ENCODE results near the gene MASP2. TPM values are rescaled to one million over a fixed set of nuclear protein-coding genes. Genes with fewer than 3 reads are reported as not detected.
A peak's percentile ranks its signal among the peaks of the same experiment; 100 is the strongest.

The MASP2 gene
- total RNA-seq, 1 donor from 2014 or later: not detected

- DNase-seq (ENCODE audit: low read depth): no peak
These were observed 56.2 kb downstream of the MASP2 start for GRCh38 chr1:10990828-10991227.

- DNase-seq (ENCODE audit: low read depth): peak; percentile 65
These were observed 57.0 kb downstream of the MASP2 start for GRCh38 chr1:10989920-10990516.

- peak; percentile 46 for DNase-seq (ENCODE audit: low read depth)
These were observed 57.9 kb downstream of the MASP2 start for GRCh38 chr1:10989095-10989494.

- no peak for DNase-seq (ENCODE audit: low read depth)
These were observed 59.1 kb downstream of the MASP2 start for GRCh38 chr1:10987840-10988417.

- DNase-seq (ENCODE audit: low read depth): no peak
These were observed 60.5 kb downstream of the MASP2 start for GRCh38 chr1:10986525-10986890.

GRCh38 chr1:10980841-10981727, 66.0 kb downstream of the MASP2 start:
- peak; percentile 37 for DNase-seq (ENCODE audit: low read depth)

GRCh38 chr1:10980094-10980577, 66.9 kb downstream of the MASP2 start:
- DNase-seq (ENCODE audit: low read depth): peak; percentile 99

GRCh38 chr1:10979483-10979920, 67.5 kb downstream of the MASP2 start:
- DNase-seq (ENCODE audit: low read depth): peak; percentile 80

GRCh38 chr1:10978719-10979118, 68.3 kb downstream of the MASP2 start:
- no peak for DNase-seq (ENCODE audit: low read depth)

Other genes with a start within 250 kb of the MASP2 start
- 60.0 and 66.5 TPM in 2 replicates for gene TARDBP, start 34.6 kb downstream of the MASP2 start, total RNA-seq
- 32.2 and 52.1 TPM in 2 replicates for gene SRM, start 12.8 kb upstream of the MASP2 start, total RNA-seq
- 40.9 and 53.4 TPM in 2 replicates for gene EXOSC10, start 52.6 kb upstream of the MASP2 start, total RNA-seq
- gene ANGPTL7, start 142.1 kb upstream of the MASP2 start, total RNA-seq: 0.99 and 2.8 TPM in 2 replicates
- gene MTOR, start 215.3 kb upstream of the MASP2 start, total RNA-seq: 50.2 and 54.7 TPM in 2 replicates
- 12.6 and 15.6 TPM in 2 replicates for gene UBIAD1, start 226.0 kb upstream of the MASP2 start, total RNA-seq